GM18951 (cell line): ENCODE measurements around the gene SLC49A4.

ENCODE experiments used
- POLR2A ChIP-seq: IDR thresholded peaks from 4 replicates; pipeline ENCODE4 v1.6.1; 2011; ENCODE audit warnings: mild to moderate bottlenecking; ENCODE audit not compliant: insufficient read length, insufficient read depth; ENCODE audit errors: extremely low read depth
- in situ Hi-C: fragments of 300-500 bp; cut with MboI; formaldehyde crosslinking; loops from one replicate; pipeline ENCODE4 v1.12.0; 2022; ENCODE audit warnings: low sequenced_read_pairs, mixed read lengths, inconsistent platforms; ENCODE audit not compliant: unreplicated experiment

SLC49A4 gene

DNA sequence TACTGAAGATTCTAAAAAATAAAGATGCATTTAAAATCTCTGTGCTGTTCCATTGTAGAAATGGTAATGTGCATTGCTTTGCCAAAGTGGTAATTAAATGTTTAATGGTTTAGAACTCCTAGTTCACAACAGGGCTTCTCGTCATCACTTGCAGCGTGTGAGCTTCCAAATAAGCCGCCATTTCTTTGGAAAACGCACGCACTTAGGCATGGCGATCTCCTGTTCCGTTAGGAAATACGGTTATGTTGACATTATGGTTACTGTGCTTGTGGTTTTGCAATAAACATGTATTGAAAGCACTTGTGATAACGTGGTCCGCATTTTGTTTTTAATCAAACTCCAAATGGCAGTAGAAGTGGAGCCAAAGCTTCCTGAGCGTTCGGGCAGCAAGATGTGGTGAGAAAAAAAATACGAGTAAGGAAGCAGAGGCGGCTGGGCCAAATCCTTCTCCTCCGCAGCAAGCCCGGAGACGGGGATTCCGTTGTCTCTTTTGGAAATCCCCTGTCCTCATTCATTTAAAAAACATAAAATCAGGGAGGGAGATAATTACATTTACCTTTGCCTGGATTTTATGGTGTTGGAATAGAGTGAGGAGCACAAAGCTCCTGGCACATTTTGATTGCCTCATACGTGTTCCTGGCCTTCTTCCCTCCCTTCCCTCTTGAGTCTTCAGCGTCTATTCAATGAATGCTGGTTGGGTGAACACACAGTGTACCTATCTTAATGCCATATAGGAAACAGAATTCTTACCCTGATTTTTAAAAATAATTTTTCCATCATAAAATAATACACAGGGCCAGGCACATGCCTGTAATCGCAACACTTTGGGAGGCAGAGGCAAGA is 97.5 kb downstream of the SLC49A4 start:
- no peak for TF ChIP-seq POLR2A
- in situ Hi-C loops = no loop called here

DNA sequence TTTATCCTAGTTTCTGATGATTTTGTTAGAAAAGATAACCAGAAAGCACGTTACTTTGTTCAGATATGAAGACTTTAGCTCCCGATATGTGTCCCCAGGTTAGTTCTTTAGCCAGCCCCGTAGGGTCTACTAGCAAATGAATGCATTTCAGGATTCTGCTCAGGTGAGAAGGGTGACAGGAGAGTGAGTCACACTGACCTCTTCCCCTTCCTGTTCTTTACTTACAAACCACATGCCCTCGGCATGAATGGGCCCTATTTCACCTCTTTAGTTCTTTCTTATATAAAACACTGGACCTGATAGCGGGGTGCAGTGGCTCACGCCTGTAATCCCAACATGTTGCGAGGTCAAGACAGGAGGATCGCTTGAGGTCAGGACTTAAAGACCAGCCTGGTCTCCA is 98.4 kb downstream of the SLC49A4 start:
- in situ Hi-C loops = no loop called here
- no peak for TF ChIP-seq POLR2A

DNA sequence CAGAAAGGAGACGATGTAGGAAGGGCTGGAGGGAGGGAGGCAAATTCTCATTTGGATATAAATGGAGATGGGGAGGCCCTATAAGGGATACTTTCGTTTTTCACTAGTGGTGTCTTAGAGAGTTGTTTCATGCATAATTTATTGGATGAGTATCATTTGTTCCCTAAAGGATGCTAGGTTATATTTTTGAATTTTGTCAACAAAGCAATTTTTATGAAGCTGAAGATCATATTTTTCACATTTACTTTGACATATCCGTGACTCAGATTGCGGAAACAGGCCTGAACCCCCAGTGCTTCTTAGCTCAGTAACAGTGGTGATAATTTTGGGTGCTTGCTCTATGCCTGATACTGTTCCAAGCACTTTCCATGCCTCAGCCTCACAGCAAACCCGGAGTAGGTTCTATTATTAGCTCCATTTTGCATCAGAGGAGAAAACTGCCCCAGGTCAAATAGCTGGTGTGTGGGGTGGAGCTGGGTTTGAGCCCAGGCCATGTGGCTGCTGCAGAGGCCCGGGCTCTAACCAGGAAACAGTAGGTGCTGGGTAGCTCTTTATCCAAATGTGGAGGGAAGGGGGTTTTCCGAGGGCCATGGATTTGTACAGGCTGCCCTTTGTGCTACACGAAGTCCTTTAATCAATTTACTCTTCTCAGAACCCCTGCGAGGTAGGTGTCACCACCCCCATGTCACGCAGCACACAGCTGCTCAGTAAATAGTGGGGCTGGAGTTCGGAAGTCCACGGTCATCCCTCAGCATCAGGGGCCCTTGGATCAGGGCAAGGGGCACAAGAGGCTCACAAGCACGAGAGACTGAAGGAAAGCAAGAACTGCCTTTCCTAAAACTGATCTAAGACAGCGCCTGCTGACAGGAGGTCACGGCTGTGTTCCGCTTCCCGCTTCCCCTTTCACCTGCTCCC is 99.1 kb downstream of the SLC49A4 start:
- no peak for TF ChIP-seq POLR2A
- in situ Hi-C loops = no loop called here

DNA sequence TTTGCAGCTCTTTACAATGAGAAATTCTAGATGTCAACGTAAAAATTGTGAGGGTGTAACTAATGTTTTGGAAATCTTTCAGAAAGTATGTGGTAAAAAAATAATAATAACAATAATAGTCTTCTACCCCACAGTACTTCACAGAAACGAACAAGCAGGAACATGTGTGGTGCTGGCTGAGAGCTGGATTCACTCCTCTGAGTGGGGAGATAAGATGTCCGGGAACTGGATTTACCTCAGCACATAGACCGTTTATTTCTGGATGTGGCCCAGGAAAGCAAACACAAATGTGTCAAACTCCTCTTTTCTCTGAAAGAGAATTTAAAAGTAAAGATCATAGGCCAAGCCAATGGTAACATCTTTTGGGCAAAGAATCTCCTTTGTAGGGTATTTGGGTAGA is 103.4 kb downstream of the SLC49A4 start:
- in situ Hi-C loops = no loop called here
- no peak for TF ChIP-seq POLR2A

DNA sequence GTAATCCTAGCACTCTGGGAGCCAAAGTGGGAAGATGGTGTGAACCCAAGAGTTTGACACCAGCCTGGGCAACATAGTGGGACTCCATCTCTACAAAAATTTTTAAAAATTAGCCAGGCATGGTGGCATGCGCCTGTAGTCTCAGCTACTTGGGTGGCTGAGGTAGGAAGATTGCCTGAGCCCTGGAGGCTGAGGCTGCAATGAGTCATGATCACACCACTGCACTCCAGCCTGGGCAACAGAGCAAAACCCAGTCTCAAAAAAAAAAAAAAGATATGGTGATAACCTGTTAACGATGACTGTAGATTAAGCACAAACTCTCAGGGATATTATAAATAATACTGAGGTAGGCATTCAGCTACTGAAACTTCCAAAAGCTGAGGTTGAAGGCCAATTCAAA is 107.5 kb downstream of the SLC49A4 start:
- in situ Hi-C loops = no loop called here

DNA sequence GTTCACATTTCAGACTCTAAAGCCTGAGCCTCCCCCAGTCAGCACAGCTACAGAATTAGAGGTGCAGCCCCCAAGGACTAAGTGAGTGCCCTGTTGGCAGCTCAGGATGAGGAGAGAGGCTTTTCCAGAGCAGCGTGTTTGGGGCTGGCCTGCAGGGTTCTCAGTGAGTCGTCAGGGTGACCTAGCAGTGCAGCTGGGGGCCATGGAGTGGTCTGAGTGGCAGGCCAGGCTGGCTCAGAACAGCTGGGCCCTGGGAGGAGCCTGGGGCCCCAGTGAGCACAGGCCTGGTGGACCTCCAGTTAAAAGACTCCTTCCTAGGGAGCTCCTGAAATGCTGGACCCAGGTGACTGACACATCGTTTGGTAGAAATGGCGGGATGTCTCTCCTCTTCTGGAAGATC is 108.3 kb downstream of the SLC49A4 start:
- in situ Hi-C loops = no loop called here
- TF ChIP-seq POLR2A = no peak

More for the DNA sequence above, 107.5 kb downstream of the SLC49A4 start:
- TF ChIP-seq POLR2A = no peak

DNA sequence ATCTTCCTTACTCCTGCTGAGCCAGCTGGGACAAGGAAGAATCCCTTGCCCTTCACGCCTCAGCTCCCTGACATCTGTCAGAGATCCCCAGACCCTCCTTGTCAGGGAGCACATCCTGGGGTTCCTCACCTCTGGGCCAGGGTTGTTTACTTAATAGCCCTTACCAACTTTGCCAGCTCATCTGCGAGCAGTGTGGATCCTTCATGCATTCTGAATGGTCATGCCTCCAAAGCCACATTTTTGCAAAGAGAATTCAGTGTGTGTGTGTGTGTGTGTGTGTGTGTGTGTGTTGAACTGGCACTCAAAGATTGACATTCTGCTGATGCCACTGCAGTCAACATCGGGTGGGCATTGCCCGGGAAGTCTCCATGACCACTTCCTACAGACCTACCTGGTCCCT is 112.6 kb downstream of the SLC49A4 start:
- no peak for TF ChIP-seq POLR2A
- in situ Hi-C loops = no loop called here

DNA sequence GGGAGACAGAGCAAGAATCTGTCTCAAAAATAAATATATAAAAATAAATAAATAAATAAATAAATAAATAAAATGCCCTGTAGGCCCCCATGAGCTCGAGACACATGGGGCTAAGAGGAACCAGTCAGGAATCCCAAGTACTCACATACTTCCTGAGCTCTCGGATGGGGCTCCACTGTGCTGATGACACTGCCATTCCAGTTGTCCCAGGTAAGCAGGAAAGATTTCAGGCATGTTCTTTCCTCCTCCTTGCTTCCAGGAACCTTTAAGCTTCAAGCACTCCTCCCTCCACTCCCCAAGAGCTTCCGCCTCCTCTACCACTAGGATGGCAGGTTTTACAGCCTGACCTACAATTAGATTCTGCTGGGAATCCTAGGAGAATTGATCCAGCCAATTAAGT is 113.4 kb downstream of the SLC49A4 start:
- in situ Hi-C loops = no loop called here
- TF ChIP-seq POLR2A = no peak

DNA sequence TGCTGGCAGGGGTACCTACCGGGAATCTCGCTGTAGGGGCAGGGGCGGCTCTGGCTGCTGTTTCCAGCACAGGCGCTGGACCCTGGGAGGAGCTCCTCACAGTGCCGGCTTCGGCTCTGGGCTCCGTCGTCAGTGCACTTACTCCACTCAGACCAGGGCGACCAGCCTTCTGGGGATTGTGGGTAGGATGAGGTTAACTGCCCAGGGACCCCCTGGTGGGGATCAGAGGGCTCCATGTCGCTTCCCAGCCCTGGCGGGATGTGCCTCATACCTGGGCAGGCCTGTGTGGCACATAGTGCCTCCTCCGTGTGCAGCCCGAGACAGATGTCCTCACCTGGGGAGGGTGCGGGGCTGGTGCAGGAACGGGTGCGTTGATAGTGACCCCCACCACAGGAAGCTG is 117.0 kb downstream of the SLC49A4 start:
- no peak for TF ChIP-seq POLR2A
- in situ Hi-C loops = no loop called here

DNA sequence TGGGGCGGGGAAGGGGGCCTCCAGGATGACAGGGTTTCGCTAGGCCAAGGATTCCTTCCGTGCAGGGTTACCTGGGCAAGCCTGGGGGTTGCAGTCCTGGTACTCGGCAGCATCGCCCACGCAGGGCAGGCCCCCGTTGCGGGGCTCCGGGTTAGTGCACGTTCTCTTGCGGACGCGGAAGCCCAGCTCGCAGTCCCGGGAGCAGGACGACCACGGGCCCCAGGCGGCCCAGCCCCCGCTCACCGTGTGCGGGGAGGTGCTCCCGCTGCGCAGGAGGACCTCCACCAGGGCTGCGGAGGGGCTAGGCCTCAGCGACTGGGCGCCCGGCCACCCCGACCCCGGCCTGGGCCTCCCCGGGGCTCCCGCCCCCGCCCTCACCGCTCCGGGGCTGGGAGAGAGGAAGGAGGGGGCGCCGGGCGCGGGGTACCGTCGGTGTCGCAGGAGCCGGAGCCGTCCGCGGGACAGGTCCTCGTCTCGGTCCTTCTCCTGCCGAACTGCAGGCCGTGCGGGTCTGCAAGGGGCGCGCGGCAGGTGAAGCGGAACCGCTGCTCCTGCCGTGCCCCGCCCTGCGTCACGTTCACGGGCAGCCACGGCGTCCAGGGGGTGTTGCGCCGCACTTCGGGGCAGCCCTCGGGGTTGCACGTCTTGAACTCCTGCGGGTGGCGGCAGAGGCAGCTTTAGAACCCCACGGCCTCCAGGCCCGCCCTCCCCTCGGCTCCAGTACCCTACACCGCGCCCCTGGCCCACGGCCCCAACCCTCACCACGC is 118.1 kb downstream of the SLC49A4 start:
- no peak for TF ChIP-seq POLR2A
- in situ Hi-C loops = no loop called here

DNA sequence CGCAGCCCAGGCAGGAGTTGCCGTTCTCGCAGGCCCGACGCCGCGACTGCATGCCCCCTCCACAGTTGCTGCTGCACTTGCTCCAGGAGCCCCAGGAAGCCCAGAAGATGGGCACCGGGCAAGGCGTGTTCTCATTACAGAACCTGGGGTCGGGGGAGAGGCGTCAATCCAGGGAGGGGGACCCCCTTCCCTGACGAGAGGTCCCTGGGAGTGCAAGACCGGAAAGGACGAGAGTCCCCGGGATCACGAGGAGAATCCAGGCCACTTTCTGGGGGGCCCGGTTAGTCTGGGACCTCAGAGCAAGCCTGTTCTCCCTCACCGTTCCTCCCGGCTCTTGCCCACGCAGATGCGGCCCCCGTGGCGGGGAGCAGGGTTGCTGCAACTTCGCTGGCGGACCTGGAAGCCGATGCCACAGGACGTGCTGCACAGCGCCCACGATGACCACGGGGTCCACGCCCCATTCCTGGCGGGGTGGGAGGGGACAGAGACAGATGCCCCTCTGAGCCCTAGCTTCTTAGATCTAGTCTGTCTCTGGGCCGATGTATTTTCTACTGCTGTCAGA is 118.8 kb downstream of the SLC49A4 start:
- in situ Hi-C loops = no loop called here

DNA sequence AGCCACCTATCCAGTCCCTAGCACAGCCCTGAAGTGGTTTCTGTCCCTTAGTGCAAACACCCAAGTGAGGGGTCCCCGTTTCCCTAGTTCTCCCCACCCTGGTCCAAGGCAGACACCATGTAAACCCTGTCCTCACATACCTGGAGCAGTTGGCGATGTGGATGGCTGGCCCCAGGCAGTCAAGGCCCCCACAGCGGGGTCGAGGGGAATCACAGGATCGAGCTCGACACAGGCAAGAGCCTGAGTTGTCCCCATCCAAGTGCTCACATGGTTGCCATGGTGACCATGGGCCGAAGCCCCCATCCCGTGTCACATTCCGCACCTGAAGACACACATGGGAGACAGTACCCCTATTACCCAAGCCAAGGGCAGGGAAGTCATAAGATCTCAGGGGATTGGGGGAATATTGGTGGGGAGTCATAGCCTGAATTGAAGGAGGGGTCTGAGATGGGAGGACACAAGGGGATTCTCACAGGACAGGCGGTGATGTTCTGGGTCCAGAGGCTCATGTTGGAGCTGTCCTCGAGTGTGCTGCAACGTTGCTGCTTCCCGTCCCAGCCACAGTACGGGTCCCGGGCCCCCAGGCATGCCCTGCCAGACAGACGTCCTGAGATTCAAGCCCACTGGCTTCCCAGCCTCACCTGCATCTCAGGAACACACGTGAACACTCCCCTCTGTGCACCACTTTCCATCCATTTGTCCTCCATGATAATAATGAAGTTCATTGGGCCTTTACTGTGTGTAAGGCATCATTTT is 120.6 kb downstream of the SLC49A4 start:
- TF ChIP-seq POLR2A = no peak
- in situ Hi-C loops = no loop called here

More for the DNA sequence above, 118.8 kb downstream of the SLC49A4 start:
- no peak for TF ChIP-seq POLR2A
